Ovary (tissue), 9 donors: ENCODE results near the gene CSAG1. TPM values are rescaled to one million over a fixed set of nuclear protein-coding genes. Genes with fewer than 3 reads are reported as not detected.
"Not testable (repeated sequence)": the region's sequence is repeated elsewhere in the genome, so short reads cannot be mapped to it uniquely, and the experiment has no call there.

Source experiments
- DNase-seq, 5 donors: peaks; one replicate each; pipeline ENCODE4 v3.0.0-alpha.2; 2019 to 2020
- H3K27ac ChIP-seq, 2 donors: fragments of 200-600 bp; one replicate each; pipeline versions ENCODE4 v1.5.1 to v1.8.0; 2019 to 2022
- H3K27me3 ChIP-seq: fragments of 200-600 bp; one replicate; pipeline ENCODE4 v1.8.0; 2022
- H3K36me3 ChIP-seq: fragments of 200-600 bp; sonication (generic); one replicate; pipeline ENCODE4 v1.5.1; 2019
- H3K4me1 ChIP-seq: one replicate; pipeline ENCODE4 v1.8.1; 2013; ENCODE audit warnings: mild to moderate bottlenecking, moderate library complexity; ENCODE audit not compliant: insufficient read depth
- H3K4me3 ChIP-seq: fragments of 200-600 bp; sonication (generic); one replicate; pipeline ENCODE4 v1.5.1; 2017
- H3K9me3 ChIP-seq, 2 donors: fragments of 200-600 bp in 1 of 2; sonication (generic) in 1 of 2; one replicate each; pipeline versions ENCODE4 v1.5.1 to v1.8.1; 2013 to 2019; ENCODE audit warnings: mild to moderate bottlenecking in 1 of 2, moderate library complexity in 1 of 2
- EP300 ChIP-seq: sonication (generic); formaldehyde crosslinking; IDR thresholded peaks from one replicate; pipeline ENCODE4 v1.6.1; 2017; ENCODE audit warnings: antibody characterized with exemption
- POLR2A ChIP-seq: fragments of 450-650 bp; IDR thresholded peaks from one replicate; pipeline ENCODE4 v1.6.1; 2017; ENCODE audit warnings: antibody characterized with exemption, mild to moderate bottlenecking, moderate library complexity
- WGBS, 3 donors: extraction: QIAGEN DNeasy Blood & Tissue Kit in 1 of 3; methylation state at CpG; one replicate each; pipeline versions ENCODE4 v1.1.5 to v1.1.7; 2013 to 2017; 5-methylcytosine and 5-hydroxymethylcytosine counted together
- intact Hi-C, 4 donors: fragments of 100-400 bp; cut with DNase I; formaldehyde crosslinking; loops; one replicate each; pipeline versions ENCODE4 v1.11.0 to v1.15.1; 2022 to 2023
- polyA plus RNA-seq, 2 donors: library from polyadenylated mRNA; stranded (reverse); fragments of 200-250 nt in 1 of 2; fragments of 350-450 nt in 1 of 2; fragmentation: Illumina TruSeq in 1 of 2; extraction: RNeasy Lipid Tissue Mini Kit (QIAGEN cat#74804) in 1 of 2; gene quantifications; one replicate each; pipeline ENCODE4 v1.2.3, GENCODE V29; 2013 to 2014
- total RNA-seq, 7 donors: library from RNA; depleted of rRNA in 2 of 7; stranded (reverse); fragments of >200 nt in 2 of 7; fragmentation: NEBNext Ultra II Directional in 3 of 7; extraction: Animal tissue kit (Norgen Biotek cat#: 25700) in 3 of 7; gene quantifications; one replicate each; pipeline versions ENCODE4 v1.1.0 to v1.2.4, GENCODE V29; 2016 to 2023
- TF ChIP-seq, protein P1 (sequence below), 3 donors: fragments of 450-650 bp in 2 of 3; fragments of 200-600 bp in 1 of 3; IDR thresholded peaks; one replicate each; pipeline versions ENCODE4 v1.5.1 to v1.8.0; 2016 to 2022; ENCODE audit warnings: antibody characterized with exemption in 3 of 3, mild to moderate bottlenecking in 1 of 3
- donor health status: DM: no; HTN: no; CAD: no; lungs with moderate emphysema.
- donor health status: DM: no; HTN: no; CAD: no.
- donor health status: Bipolar disorder and iron deficiency.
- donor health status: DM: yes; HTN: yes; CAD: no.
- donor health status: DM: no; HTN: no; CAD: no.
- donor health status: DM: yes; HTN: yes; CAD: no.

The CSAG1 gene
- total and polyA plus RNA-seq, 9 donors, result not detected

DNA sequence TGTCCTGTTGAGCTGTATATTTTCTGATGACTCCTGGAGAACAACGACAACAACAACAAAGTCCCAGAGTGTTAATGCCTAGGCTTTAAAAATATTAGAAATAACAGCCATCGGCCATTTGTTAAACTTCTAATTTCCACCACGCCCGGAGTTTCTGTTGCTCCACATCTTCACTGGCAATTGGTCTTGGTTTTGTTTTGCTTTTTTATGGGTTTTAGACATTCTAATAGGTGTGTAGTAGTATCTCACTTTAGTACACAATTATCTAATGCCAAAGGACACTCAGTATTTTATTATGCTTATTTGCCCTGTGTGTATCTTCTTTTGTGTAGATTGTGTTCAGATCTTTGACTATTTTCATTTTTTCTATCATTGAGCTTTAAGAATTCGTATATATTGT, 5.0 kb upstream of the CSAG1 start:
- TF ChIP-seq EP300, result no peak
- TF ChIP-seq, protein P1, sequence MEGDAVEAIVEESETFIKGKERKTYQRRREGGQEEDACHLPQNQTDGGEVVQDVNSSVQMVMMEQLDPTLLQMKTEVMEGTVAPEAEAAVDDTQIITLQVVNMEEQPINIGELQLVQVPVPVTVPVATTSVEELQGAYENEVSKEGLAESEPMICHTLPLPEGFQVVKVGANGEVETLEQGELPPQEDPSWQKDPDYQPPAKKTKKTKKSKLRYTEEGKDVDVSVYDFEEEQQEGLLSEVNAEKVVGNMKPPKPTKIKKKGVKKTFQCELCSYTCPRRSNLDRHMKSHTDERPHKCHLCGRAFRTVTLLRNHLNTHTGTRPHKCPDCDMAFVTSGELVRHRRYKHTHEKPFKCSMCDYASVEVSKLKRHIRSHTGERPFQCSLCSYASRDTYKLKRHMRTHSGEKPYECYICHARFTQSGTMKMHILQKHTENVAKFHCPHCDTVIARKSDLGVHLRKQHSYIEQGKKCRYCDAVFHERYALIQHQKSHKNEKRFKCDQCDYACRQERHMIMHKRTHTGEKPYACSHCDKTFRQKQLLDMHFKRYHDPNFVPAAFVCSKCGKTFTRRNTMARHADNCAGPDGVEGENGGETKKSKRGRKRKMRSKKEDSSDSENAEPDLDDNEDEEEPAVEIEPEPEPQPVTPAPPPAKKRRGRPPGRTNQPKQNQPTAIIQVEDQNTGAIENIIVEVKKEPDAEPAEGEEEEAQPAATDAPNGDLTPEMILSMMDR (IDR thresholded peaks at IDR 0.05), result no peak
- WGBS, 3 donors, result 70 to 78% (median 73%) methylated on average over 5 of the region's 5 CpGs
- intact Hi-C loops, result no loop called here
- no peak for DNase-seq
- no peak overlapping the region for H3K27ac ChIP-seq
- H3K4me3 ChIP-seq, result no peak overlapping the region
- H3K9me3 ChIP-seq, result no peaks in the 10 kb centered on the region
- H3K27me3 ChIP-seq, result no peaks in the 10 kb centered on the region
- no peaks in the 10 kb centered on the region for H3K36me3 ChIP-seq
- H3K4me1 ChIP-seq, result no peaks in the 10 kb centered on the region

DNA sequence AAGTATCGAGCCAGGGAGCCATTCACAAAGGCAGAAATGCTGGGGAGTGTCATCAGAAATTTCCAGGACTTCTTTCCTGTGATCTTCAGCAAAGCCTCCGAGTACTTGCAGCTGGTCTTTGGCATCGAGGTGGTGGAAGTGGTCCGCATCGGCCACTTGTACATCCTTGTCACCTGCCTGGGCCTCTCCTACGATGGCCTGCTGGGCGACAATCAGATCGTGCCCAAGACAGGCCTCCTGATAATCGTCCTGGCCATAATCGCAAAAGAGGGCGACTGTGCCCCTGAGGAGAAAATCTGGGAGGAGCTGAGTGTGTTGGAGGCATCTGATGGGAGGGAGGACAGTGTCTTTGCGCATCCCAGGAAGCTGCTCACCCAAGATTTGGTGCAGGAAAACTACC, 3.0 kb upstream of the CSAG1 start:
- intact Hi-C loops, H3K9me3 ChIP-seq, H3K27me3 ChIP-seq, H3K4me3 ChIP-seq, H3K4me1 ChIP-seq, H3K27ac ChIP-seq, H3K36me3 ChIP-seq: not testable (repeated sequence)
- WGBS, 3 donors, result 73 to 83% (median 80%) methylated on average over 12 of the region's 12 CpGs
- DNase-seq, result peak in 1 of 5 donors; percentile 1

DNA sequence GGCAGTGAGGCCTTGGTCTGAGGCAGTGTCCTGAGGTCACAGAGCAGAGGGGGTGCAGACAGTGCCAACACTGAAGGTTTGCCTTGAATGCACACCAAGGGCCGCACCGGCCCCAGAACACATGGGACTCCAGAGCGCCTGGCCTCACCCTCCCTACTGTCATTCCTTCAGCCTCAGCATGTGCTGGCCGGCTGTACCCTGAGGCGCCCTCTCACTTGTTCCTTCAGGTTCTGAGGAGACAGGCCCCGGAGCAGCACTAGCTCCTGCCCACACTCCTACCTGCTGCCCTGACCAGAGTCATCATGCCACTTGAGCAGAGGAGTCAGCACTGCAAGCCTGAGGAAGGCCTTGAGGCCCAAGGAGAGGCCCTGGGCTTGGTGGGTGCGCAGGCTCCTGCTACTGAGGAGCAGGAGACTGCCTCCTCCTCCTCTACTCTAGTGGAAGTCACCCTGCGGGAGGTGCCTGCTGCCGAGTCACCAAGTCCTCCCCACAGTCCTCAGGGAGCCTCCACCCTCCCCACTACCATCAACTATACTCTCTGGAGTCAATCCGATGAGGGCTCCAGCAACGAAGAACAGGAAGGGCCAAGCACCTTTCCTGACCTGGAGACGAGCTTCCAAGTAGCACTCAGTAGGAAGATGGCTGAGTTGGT, 2.5 kb upstream of the CSAG1 start:
- Histone ChIP-seq H3K27ac (no peak overlapping the region), H3K36me3 (no peaks in the 10 kb centered on the region), H3K4me1 (no peaks in the 10 kb centered on the region), H3K27me3 (no peaks in the 10 kb centered on the region), H3K9me3 (no peaks in the 10 kb centered on the region), H3K4me3 (no peak overlapping the region)
- no peak for TF ChIP-seq EP300
- no peak for TF ChIP-seq POLR2A
- TF ChIP-seq, protein P1 (IDR thresholded peaks at IDR 0.05), result no peak
- 83 to 89% (median 84%) methylated on average over 10 to 12 of the region's 12 CpGs for WGBS, 3 donors
- peak in 1 of 5 donors; percentile 7 for DNase-seq
- intact Hi-C loops, result no loop called here

DNA sequence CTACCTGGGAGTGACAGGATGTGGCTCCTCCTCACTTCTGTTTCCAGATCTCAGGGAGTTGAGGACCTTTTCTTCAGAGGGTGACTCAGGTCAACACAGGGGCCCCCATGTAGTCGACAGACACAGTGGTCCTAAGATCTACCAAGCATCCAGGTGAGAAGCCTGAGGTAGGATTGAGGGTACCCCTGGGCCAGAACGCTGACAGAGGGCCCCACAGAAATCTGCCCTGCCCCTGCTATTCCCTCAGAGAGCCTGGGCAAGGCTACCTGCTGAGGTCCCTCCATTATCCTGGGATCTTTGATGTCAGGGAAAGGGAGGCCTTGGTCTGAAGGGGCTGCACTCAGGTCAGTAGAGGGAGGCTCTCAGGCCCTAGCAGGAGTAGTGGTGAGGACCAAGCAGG, 1.6 kb upstream of the CSAG1 start:
- H3K9me3 ChIP-seq, result no peaks in the 10 kb centered on the region

GRCh38 chrX:152734143-152734858, 780 bp upstream of the CSAG1 start:
- H3K4me1 ChIP-seq, H3K27me3 ChIP-seq, H3K9me3 ChIP-seq, H3K4me3 ChIP-seq, H3K27ac ChIP-seq, H3K36me3 ChIP-seq, intact Hi-C loops: not testable (repeated sequence)
- peak in 2 of 5 donors; percentile 9 for DNase-seq
- WGBS, 3 donors, result 87 to 90% (median 90%) methylated on average over 22 of the region's 22 CpGs

More for the DNA sequence above, 1.6 kb upstream of the CSAG1 start:
- intact Hi-C loops, result no loop called here
- Histone ChIP-seq H3K27ac (no peak overlapping the region), H3K27me3 (no peaks in the 10 kb centered on the region), H3K4me3 (no peak overlapping the region), H3K36me3 (no peaks in the 10 kb centered on the region), H3K4me1 (no peaks in the 10 kb centered on the region)
- TF ChIP-seq EP300 (no peak), POLR2A (no peak)
- TF ChIP-seq, protein P1 (IDR thresholded peaks at IDR 0.05), result no peak
- 45 to 71% (median 55%) methylated on average over 2 of the region's 2 CpGs for WGBS, 3 donors
- DNase-seq, result peak in 1 of 5 donors; percentile 9
